HFFc6 (cell line): ENCODE results near the gene RBM22. TPM values are rescaled to one million over a fixed set of nuclear protein-coding genes. Genes with fewer than 3 reads are reported as not detected.

ENCODE experiments used
- DNase-seq: peaks from one replicate; pipeline ENCODE4 v3.0.0-alpha.2; 2018
- H3K27ac Mint-ChIP-seq: 2 replicates; pipeline ENCODE4 v1.8.0; 2020; ENCODE audit warnings: mild to moderate bottlenecking, mixed read lengths
- H3K27me3 Mint-ChIP-seq: 2 replicates; pipeline ENCODE4 v1.8.0; 2021; ENCODE audit warnings: mild to moderate bottlenecking, moderate library complexity, mixed read lengths; ENCODE audit not compliant: insufficient read depth
- H3K36me3 Mint-ChIP-seq: 2 replicates; pipeline ENCODE4 v1.8.0; 2021; ENCODE audit warnings: low read depth, mixed read lengths
- H3K4me1 Mint-ChIP-seq: 2 replicates; pipeline ENCODE4 v1.8.0; 2020; ENCODE audit warnings: low read depth, mixed read lengths
- H3K4me3 Mint-ChIP-seq: 2 replicates; pipeline ENCODE4 v1.8.0; 2020; ENCODE audit warnings: mild to moderate bottlenecking, moderate library complexity, mixed read lengths
- H3K9me3 Mint-ChIP-seq: 2 replicates; pipeline ENCODE4 v1.8.0; 2020; ENCODE audit warnings: mild to moderate bottlenecking, mixed read lengths
- total RNA-seq, 6 experiments: library from RNA; stranded (reverse); fragmentation: NEBNext Ultra II Directional; extraction: Animal tissue kit (Norgen Biotek cat#: 25700); gene quantifications; 2 replicates in 1 of 6; 3 replicates in 5 of 6; pipeline ENCODE4 v1.2.3, GENCODE V29; 2021
- TF ChIP-seq, protein P1 (sequence below): fragments of 200-600 bp; sonication (generic); IDR thresholded peaks from 2 replicates; pipeline ENCODE4 v1.5.0; 2021; ENCODE audit warnings: antibody characterized with exemption, mild to moderate bottlenecking

The RBM22 gene
- total RNA-seq, 6 experiments from 2014 or later = 32.6 to 40.2 (median 35.4) TPM

DNA sequence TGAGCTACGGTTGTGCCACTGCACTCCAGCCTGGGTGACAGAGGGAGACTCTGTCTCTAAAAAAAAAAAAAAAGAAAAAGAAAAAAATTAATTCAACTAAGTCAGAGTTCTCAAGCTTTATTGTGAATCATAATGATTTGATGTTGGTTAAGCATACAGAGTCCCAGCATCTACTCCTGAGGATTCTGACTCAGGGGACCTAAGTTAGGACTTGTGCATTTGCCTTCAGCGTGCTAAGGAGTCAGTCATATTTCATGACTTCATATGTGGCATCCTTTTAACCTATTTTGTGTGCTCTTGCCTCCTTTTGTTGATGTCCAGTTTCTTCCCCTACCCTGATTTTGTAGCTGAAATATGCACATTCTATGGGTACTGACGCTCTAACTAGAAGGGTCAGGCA is 36.9 kb downstream of the RBM22 start:
- TF ChIP-seq, protein P1, sequence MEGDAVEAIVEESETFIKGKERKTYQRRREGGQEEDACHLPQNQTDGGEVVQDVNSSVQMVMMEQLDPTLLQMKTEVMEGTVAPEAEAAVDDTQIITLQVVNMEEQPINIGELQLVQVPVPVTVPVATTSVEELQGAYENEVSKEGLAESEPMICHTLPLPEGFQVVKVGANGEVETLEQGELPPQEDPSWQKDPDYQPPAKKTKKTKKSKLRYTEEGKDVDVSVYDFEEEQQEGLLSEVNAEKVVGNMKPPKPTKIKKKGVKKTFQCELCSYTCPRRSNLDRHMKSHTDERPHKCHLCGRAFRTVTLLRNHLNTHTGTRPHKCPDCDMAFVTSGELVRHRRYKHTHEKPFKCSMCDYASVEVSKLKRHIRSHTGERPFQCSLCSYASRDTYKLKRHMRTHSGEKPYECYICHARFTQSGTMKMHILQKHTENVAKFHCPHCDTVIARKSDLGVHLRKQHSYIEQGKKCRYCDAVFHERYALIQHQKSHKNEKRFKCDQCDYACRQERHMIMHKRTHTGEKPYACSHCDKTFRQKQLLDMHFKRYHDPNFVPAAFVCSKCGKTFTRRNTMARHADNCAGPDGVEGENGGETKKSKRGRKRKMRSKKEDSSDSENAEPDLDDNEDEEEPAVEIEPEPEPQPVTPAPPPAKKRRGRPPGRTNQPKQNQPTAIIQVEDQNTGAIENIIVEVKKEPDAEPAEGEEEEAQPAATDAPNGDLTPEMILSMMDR = no peak
- DNase-seq = no peak
- no peaks in the 10 kb centered on the region for H3K9me3 Mint-ChIP-seq
- no peak overlapping the region for H3K4me3 Mint-ChIP-seq
- H3K27ac Mint-ChIP-seq = no peak overlapping the region
- H3K36me3 Mint-ChIP-seq = no peaks in the 10 kb centered on the region
- peaks cover 4% of the 10 kb centered on the region for H3K27me3 Mint-ChIP-seq
- H3K4me1 Mint-ChIP-seq = peaks cover 7% of the 10 kb centered on the region

DNA sequence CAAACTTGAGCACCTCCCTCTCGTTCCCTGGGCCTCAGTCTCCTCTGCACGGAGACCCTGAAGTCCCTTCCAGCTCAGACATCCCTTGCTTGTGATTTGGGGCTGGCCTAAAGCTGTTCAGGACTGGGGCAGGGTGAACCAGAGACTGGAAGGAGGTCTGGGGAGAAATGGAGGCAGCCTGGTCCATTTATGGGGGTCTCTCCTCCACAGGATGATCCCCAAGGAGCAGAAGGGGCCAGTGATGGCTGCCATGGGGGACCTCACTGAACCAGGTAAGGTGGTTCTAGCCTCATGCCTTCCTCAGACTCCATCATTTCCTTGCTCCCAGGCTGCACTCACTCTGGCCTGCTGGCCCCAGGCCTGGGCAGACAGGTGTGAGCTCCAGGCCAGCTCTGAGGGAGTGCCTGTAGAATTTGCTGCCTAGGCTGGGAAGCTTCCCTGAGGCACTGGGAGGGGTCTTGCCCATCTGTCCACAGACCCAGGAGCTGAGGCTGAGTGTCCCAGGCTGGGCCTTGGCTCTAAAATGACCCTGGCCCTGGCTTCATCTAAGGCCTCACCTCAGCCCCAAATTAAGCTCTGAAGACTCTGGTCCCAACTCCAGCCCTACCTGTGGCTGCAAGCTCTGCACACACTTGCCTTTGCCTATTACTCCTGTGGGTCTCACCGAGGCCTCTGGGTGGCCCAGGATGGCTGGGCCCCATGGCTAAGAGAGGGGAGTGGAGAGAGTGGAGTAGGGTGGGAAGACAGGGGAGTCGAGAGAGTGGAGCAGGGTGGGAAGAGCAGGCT is 37.9 kb downstream of the RBM22 start:
- TF ChIP-seq, protein P1 = no peak
- Mint-ChIP-seq H3K36me3 (no peaks in the 10 kb centered on the region), H3K27me3 (peaks cover 6% of the 10 kb centered on the region), H3K4me1 (peaks cover 7% of the 10 kb centered on the region), H3K9me3 (no peaks in the 10 kb centered on the region), H3K4me3 (no peak overlapping the region), H3K27ac (no peak overlapping the region)
- DNase-seq = no peak

DNA sequence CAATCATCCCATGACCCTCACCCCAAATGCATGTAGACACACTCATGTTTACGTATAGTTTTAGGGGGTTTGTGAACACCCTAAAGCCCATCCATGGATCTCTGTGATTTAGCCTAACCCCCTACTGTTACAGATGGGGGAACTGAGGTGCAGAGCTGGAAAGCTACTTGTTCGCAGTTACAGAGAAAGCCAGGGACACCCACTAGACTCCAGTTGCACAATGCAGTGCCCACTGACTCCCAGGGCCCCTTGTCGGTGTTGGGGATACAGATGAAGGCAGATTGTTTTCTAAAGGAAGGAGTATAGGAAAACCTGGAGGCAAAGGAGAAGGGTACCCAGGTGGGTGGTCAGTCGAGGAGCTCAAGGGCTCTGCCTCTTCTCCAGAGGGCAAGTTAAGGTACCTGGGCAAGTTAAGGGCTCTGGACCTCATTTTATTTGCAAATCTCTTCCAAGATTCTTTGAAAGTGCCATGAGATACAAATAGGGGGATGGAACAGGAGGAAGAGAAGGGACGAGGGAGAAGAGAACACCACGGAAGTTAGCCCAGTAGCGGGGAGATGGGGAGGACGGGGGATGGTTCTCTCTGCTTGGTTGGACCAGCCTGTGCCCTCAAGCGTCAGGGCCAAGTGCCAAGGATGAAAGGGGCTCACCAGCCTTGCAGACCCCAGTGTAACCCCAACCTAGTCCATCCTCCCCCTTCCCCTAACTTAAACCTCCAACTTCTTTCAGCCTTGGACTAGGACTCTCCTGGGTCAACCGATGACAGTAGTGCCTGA is 38.9 kb downstream of the RBM22 start:
- DNase-seq = no peak
- H3K9me3 Mint-ChIP-seq = no peaks in the 10 kb centered on the region
- peaks cover 6% of the 10 kb centered on the region for H3K27me3 Mint-ChIP-seq

DNA sequence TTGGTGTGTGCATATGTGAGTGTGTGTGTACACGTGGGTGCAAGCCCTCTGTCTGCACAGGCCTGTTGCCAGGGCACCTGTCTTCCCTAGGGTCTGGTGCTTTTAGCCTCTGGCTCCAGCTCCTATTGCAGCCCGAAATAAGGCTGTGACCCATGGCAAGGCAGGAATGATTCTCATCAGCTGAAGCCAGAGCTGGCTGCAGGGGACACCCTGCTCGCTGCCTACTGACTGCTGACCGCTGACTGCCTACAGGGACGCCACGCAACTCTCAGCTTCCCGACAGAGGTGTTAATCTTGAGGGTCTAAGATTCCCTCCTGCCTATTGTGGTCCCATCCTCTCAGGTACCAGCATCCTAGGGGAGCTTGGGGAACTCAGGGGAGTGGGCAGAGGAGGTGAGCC is 39.8 kb downstream of the RBM22 start, which contains the start of gene MYOZ3:
TSS of gene MYOZ3 (plus strand) at position 166 of the 400 bp plus-strand sequence. CDS start 1,691 bp downstream, outside the sequence.
- Mint-ChIP-seq H3K9me3 (no peaks in the 10 kb centered on the region), H3K36me3 (no peaks in the 10 kb centered on the region), H3K27ac (no peak within 1 kb of the TSS), H3K27me3 (peaks cover 6% of the 10 kb centered on the region), H3K4me1 (peaks cover 18% of the 10 kb centered on the region), H3K4me3 (no peak within 1 kb of the TSS)
- DNase-seq = no peak
- TF ChIP-seq, protein P1 = no peak

More for the DNA sequence above, 38.9 kb downstream of the RBM22 start:
- TF ChIP-seq, protein P1 = no peak
- H3K4me3 Mint-ChIP-seq = no peak overlapping the region
- peaks cover 16% of the 10 kb centered on the region for H3K4me1 Mint-ChIP-seq
- H3K27ac Mint-ChIP-seq = no peak overlapping the region
- H3K36me3 Mint-ChIP-seq = no peaks in the 10 kb centered on the region

DNA sequence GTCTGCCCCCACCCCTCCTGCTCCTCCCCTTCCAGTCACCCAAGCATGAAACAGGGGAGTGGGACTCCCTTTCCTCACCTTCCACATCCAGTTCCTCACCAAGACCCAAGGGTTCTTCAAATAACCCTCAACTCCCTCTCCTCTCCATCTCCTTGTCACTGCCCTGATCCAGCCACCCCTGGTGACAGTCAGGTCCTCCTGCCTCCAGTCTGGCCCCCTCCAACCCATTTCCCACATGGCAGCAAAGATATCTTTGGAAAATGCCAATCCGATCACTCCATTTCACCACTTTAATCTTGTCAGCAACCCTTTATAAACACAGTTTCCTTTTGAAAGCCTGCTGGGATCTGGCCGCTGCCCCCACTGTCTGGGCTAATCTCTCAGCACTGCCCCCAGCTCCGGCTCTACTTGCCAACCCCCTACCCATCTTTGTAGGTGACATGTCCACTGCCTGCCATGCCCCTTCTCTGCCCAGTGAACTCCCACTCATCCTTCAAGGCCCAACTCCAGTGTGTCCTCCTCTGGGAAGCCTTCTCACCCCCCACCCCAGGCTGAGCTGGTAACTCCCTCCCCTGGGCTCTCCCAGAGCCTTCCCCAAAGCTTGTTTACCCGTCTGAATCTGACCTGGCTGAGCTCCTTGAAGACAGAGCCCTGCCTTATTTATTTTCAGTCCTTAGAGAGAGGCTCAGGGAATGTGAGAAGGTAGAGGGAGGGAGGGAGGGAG is 40.6 kb downstream of the RBM22 start:
- H3K4me1 Mint-ChIP-seq = peaks cover 17% of the 10 kb centered on the region
- TF ChIP-seq, protein P1 = no peak
- H3K9me3 Mint-ChIP-seq = no peaks in the 10 kb centered on the region

More for the DNA sequence above, 40.6 kb downstream of the RBM22 start:
- Mint-ChIP-seq H3K4me3 (no peak overlapping the region), H3K27me3 (peaks cover 6% of the 10 kb centered on the region), H3K27ac (no peak overlapping the region), H3K36me3 (no peaks in the 10 kb centered on the region)
- no peak for DNase-seq
